Lung (tissue), 12 donors: ENCODE data around the gene LLCFC1. TPM values are rescaled to one million over a fixed set of nuclear protein-coding genes. Genes with fewer than 3 reads are reported as not detected.

Experiments used
- ATAC-seq: fragments of 200-7000 bp; cut with Tn5 transposase; one replicate; pipeline ENCODE4 v1.9.1; 2020; ENCODE audit warnings: moderate number of reproducible peaks; ENCODE audit not compliant: insufficient read depth, low FRiP score
- DNase-seq, 3 donors: peaks; one replicate each; pipeline ENCODE4 v3.0.0-alpha.2; 2013 to 2017
- H3K27ac ChIP-seq, 2 donors: one replicate each; pipeline ENCODE4 v1.5.1; 2013; ENCODE audit warnings: mild to moderate bottlenecking in 2 of 2, moderate library complexity in 2 of 2, control low read depth in 1 of 2, inconsistent platforms in 1 of 2, low read depth in 1 of 2, low read length in 1 of 2
- H3K27me3 ChIP-seq, 3 donors: one replicate each; pipeline ENCODE4 v1.5.1; 2013; ENCODE audit warnings: low read length in 2 of 3; ENCODE audit not compliant: control insufficient read depth in 3 of 3, insufficient read depth in 3 of 3
- H3K36me3 ChIP-seq, 4 donors: one replicate each; pipeline ENCODE4 v1.5.1; 2013; ENCODE audit warnings: low read length in 4 of 4, mild to moderate bottlenecking in 1 of 4, moderate library complexity in 1 of 4; ENCODE audit not compliant: control insufficient read depth in 4 of 4, insufficient read depth in 4 of 4
- H3K4me1 ChIP-seq, 5 donors: one replicate each; pipeline ENCODE4 v1.5.1; 2013; ENCODE audit warnings: low read length in 5 of 5, mild to moderate bottlenecking in 2 of 5, moderate library complexity in 1 of 5; ENCODE audit not compliant: control insufficient read depth in 5 of 5, insufficient read depth in 5 of 5
- H3K4me3 ChIP-seq: one replicate; pipeline ENCODE4 v1.5.1; 2013; ENCODE audit warnings: mild to moderate bottlenecking, control low read depth, moderate library complexity
- H3K9ac ChIP-seq, 2 donors: one replicate each; pipeline ENCODE4 v1.5.1; 2013; ENCODE audit warnings: low read length in 2 of 2, control low read depth in 1 of 2; ENCODE audit not compliant: insufficient read depth in 1 of 2
- H3K9me3 ChIP-seq, 4 donors: one replicate each; pipeline ENCODE4 v1.5.1; 2013; ENCODE audit warnings: low read length in 3 of 4, mild to moderate bottlenecking in 1 of 4, moderate library complexity in 1 of 4; ENCODE audit not compliant: control insufficient read depth in 4 of 4, insufficient read depth in 3 of 4
- CTCF ChIP-seq: IDR thresholded peaks from 2 replicates; pipeline ENCODE4 v1.5.1; 2012; ENCODE audit warnings: mild to moderate bottlenecking; ENCODE audit errors: control extremely low read depth, extremely low read depth
- WGBS, 2 donors: extraction: QIAGEN DNeasy Blood & Tissue Kit; methylation state at CpG; one replicate each; pipeline ENCODE4 v1.1.7; 2013; 5-methylcytosine and 5-hydroxymethylcytosine counted together
- polyA plus RNA-seq, 2 donors: library from polyadenylated mRNA; stranded (reverse); fragments of 200-250 nt; gene quantifications; one replicate each; pipeline ENCODE4 v1.2.1, GENCODE V29; 2013
- total RNA-seq, 2 donors: library from RNA; depleted of rRNA in 1 of 2; stranded (reverse); fragments of >200 nt in 1 of 2; gene quantifications; one replicate each; pipeline ENCODE4 v1.2.1, GENCODE V29; 2014 to 2021
- donor health status: control.
- donor health status: control.
- donor health status: Bipolar disorder and iron deficiency.
- donor health status: healthy.
- donor health status: DM: yes; HTN: yes; CAD: no.

Gene LLCFC1
- total and polyA plus RNA-seq, 4 donors = 0.22 to 0.70 TPM; not detected in 2

GRCh38 chr7:142932386-142933091, 6.7 kb upstream of the LLCFC1 start:
- ATAC-seq (no peak), DNase-seq (no peak)
- H3K9ac ChIP-seq = no peak overlapping the region
- WGBS, 2 donors = 71 to 77% methylated on average over 5 of the region's 5 CpGs
- H3K27ac ChIP-seq = no peak overlapping the region
- H3K9me3 ChIP-seq = peaks cover 0 to 5% (median 1%) of the 10 kb centered on the region in 4 donors
- no peaks in the 10 kb centered on the region for H3K27me3 ChIP-seq
- no peaks in the 10 kb centered on the region for H3K36me3 ChIP-seq
- H3K4me3 ChIP-seq = no peak overlapping the region
- TF ChIP-seq CTCF = no peak
- H3K4me1 ChIP-seq = no peaks in the 10 kb centered on the region

DNA sequence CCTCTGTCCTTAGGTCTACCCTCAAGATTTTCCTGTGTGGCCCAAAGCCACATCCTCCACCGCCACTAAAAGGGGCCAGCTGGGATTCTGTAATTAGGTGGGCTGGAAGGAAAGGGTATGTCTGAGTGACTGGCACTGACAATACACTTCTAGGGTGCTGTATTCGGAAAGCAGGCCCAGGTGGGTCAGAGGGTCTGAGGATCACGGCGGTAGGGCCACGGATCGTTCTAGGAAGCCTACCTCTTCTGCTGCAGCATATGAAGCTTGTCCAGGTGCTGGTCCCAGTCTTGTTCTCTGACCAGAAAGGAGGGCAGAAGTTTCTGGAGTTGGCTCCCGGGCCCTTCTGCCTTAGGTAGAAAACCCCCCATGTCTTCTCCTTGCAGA, 6.2 kb upstream of the LLCFC1 start:
- no peak for TF ChIP-seq CTCF
- Histone ChIP-seq H3K4me3 (no peak overlapping the region), H3K9me3 (peaks cover 0 to 2% (median 0%) of the 10 kb centered on the region in 4 donors), H3K9ac (no peak overlapping the region), H3K4me1 (no peaks in the 10 kb centered on the region), H3K36me3 (no peaks in the 10 kb centered on the region), H3K27ac (no peak overlapping the region), H3K27me3 (no peaks in the 10 kb centered on the region)
- ATAC-seq (no peak), DNase-seq (no peak)
- WGBS, 2 donors = 84% methylated on average over 7 of the region's 7 CpGs

- ATAC-seq = no peak
- WGBS, 2 donors = 73 to 85% methylated on average over 4 of the region's 4 CpGs
- DNase-seq = no peak
- TF ChIP-seq CTCF = no peak
- Histone ChIP-seq H3K9me3 (no peaks in the 10 kb centered on the region), H3K4me3 (no peak within 1 kb of the TSS), H3K27ac (no peak within 1 kb of the TSS), H3K27me3 (no peaks in the 10 kb centered on the region), H3K36me3 (no peaks in the 10 kb centered on the region), H3K4me1 (no peaks in the 10 kb centered on the region), H3K9ac (no peak within 1 kb of the TSS)
Measured at GRCh38 chr7:142933624-142934023, 5.7 kb upstream of the LLCFC1 start, which contains the start of gene TRPV5. Gene TRPV5 (minus strand): TSS chr7:142933746. CDS start chr7:142933459, 287 bp downstream.

DNA sequence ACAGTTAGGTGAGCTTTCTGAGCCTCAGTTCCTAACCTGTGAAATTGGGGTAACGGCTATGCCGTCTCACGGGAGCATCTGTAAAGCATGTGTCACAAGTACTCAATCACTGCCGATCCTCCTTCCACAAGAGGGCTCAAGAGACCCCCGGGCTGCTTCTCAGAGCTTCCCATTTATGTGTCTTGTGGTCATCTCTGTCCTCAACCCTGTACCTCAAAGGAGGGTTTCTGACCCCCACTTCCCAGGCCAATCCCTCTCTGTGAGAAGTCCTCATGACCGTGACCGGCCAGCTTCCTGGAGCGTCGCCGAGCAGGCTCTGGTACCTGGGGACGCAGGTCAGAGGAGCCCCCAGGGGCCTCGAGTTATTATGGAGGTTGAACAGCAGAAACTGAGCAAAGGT, 5.2 kb upstream of the LLCFC1 start:
- no peaks in the 10 kb centered on the region for H3K9me3 ChIP-seq
- no peaks in the 10 kb centered on the region for H3K27me3 ChIP-seq
- DNase-seq (no peak), ATAC-seq (no peak)
- WGBS, 2 donors = 81 to 87% methylated on average over 12 of the region's 12 CpGs
- TF ChIP-seq CTCF = no peak
- H3K27ac ChIP-seq = no peak overlapping the region
- H3K36me3 ChIP-seq = no peaks in the 10 kb centered on the region
- H3K4me1 ChIP-seq = no peaks in the 10 kb centered on the region
- H3K4me3 ChIP-seq = no peak overlapping the region
- no peak overlapping the region for H3K9ac ChIP-seq
